Mammary epithelial cell (primary cell): ENCODE measurements around the gene FOXF1.

Source experiments
- EZH2 ChIP-seq: IDR thresholded peaks from 2 replicates; pipeline ENCODE4 v1.6.1; 2012; ENCODE audit warnings: low read length, inconsistent platforms, borderline replicate concordance
- TF ChIP-seq, protein P1 (sequence below), 2 donors: IDR thresholded peaks in 1 of 2; conservative IDR thresholded peaks in 1 of 2; 2 replicates each; pipeline ENCODE4 v1.5.1; 2011 to 2012; ENCODE audit warnings: inconsistent platforms in 2 of 2, low read length in 2 of 2, mild to moderate bottlenecking in 2 of 2, control low read depth in 1 of 2, low read depth in 1 of 2; ENCODE audit not compliant: insufficient read depth in 1 of 2; ENCODE audit errors: extremely low read depth in 1 of 2

DNA sequence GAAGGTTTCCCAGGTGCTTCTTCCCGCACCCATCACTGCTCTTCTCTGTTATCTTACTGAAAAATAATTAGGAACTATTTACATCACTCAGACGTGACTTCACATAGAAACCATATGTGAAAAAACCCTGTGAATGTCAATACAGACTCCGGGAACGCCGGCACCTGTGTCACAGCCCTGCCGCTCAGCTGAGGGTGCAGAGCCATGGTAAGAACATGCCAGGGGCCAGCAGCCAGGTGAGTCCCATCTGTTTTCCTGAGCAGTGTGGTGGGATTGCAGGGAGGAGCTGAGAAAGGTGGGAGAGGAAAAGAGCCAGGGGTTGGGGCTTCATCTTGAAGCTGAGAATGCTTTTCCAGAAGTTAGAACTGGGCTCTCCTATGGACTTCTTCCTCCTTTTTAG, 13.7 kb downstream of the FOXF1 start:
- TF ChIP-seq, protein P1, sequence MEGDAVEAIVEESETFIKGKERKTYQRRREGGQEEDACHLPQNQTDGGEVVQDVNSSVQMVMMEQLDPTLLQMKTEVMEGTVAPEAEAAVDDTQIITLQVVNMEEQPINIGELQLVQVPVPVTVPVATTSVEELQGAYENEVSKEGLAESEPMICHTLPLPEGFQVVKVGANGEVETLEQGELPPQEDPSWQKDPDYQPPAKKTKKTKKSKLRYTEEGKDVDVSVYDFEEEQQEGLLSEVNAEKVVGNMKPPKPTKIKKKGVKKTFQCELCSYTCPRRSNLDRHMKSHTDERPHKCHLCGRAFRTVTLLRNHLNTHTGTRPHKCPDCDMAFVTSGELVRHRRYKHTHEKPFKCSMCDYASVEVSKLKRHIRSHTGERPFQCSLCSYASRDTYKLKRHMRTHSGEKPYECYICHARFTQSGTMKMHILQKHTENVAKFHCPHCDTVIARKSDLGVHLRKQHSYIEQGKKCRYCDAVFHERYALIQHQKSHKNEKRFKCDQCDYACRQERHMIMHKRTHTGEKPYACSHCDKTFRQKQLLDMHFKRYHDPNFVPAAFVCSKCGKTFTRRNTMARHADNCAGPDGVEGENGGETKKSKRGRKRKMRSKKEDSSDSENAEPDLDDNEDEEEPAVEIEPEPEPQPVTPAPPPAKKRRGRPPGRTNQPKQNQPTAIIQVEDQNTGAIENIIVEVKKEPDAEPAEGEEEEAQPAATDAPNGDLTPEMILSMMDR (conservative IDR thresholded peaks at IDR 0.05 in 1 of 2, IDR thresholded peaks at IDR 0.05 in 1 of 2; ENCODE audit: extremely low read depth in 1 of 2, insufficient read depth in 1 of 2, low read depth in 1 of 2, low read length in 2 of 2), result no peak
- no peak for TF ChIP-seq EZH2
